ENCODE results near the gene AMBRA1. TPM values are rescaled to one million over a fixed set of nuclear protein-coding genes. Genes with fewer than 3 reads are reported as not detected.

AMBRA1 gene
- total RNA-seq, 2 donors from 2014 or later = 35.2 to 42.2 TPM

DNA sequence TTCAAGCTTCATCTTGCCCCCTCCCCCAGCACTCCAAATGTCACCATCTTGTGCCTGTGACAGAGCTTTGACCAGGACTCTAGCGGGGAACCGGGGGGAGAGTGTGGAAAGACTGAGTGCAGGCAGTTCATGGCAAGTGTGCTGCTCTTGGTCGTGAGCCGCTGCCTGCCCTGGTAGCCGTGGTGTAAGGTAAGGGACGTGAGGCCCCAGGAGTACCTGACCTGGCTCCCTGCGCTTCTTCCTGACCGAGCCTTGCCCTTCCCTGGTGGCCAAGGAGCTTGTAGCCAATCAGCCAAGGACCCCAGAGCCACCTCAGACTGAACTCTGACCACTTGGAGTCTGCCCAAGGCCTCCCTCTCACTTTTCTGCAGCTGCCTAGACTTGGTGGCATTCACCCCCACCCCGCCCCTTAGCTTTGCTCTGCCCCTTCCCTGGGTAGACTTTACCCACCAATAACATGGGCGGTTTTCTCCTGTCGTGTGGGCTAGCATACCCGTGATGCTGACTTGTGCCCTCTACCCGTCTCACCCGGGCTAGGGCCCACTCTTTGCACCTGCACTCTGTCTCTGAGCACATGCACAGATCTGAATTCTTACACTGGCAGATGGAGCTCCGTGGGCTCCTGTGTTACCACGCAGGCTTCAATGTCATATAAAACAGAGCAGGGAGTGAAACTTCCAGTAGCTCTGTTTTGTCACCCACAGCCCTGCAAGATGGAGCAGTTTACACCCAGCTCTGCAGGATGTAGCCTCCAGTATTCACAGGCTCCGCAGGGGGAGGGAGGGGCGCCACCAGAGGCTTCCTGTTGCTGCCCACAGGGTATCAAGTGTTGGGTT is 245.0 kb downstream of the AMBRA1 start:
- peak overlapping the region; percentile 93 for H3K4me3 ChIP-seq
- no peak for TF ChIP-seq CTCF (IDR thresholded peaks at IDR 0.05)
- DNase-seq (ENCODE audit: low spot score) (no peak), ATAC-seq (ENCODE audit: insufficient number of reproducible peaks, low FRiP score, low read depth) (no peak)
- no peak overlapping the region for H3K27ac ChIP-seq
- H3K4me1 ChIP-seq (ENCODE audit: control insufficient read depth in 1 of 2, low read depth in 2 of 2) = peaks cover 13 to 21% of the 10 kb centered on the region in 2 donors
- no peaks in the 10 kb centered on the region for H3K36me3 ChIP-seq
- no peaks in the 10 kb centered on the region for H3K27me3 ChIP-seq (replicated peaks; ENCODE audit: insufficient read depth)
- H3K9me3 ChIP-seq = no peaks in the 10 kb centered on the region

GRCh38 chr11:46347637-46348311 is 246.0 kb downstream of the AMBRA1 start:
- peaks cover 13 to 21% of the 10 kb centered on the region in 2 donors for H3K4me1 ChIP-seq (ENCODE audit: control insufficient read depth in 1 of 2, low read depth in 2 of 2)

GRCh38 chr11:46346886-46347636 is 246.8 kb downstream of the AMBRA1 start, which contains the start of gene DGKZ:
Gene DGKZ (plus strand): TSS chr11:46347463. CDS start chr11:46347660, 197 bp downstream.
- DNase-seq (ENCODE audit: low spot score) (no peak), ATAC-seq (ENCODE audit: insufficient number of reproducible peaks, low FRiP score, low read depth) (peak; percentile 91)
- TF ChIP-seq CTCF (IDR thresholded peaks at IDR 0.05) = peak; percentile 68
- no peak within 1 kb of the TSS for H3K27ac ChIP-seq
- no peaks in the 10 kb centered on the region for H3K27me3 ChIP-seq (replicated peaks; ENCODE audit: insufficient read depth)
- H3K9me3 ChIP-seq = no peaks in the 10 kb centered on the region
- H3K36me3 ChIP-seq = no peaks in the 10 kb centered on the region
- peaks cover 13 to 21% of the 10 kb centered on the region in 2 donors for H3K4me1 ChIP-seq (ENCODE audit: control insufficient read depth in 1 of 2, low read depth in 2 of 2)
- peak within 1 kb of the TSS; percentile 93 for H3K4me3 ChIP-seq

More at GRCh38 chr11:46347637-46348311, 246.0 kb downstream of the AMBRA1 start:
- Histone ChIP-seq H3K27me3 (replicated peaks; ENCODE audit: insufficient read depth) (no peaks in the 10 kb centered on the region), H3K4me3 (peak overlapping the region; percentile 93), H3K9me3 (no peaks in the 10 kb centered on the region), H3K36me3 (no peaks in the 10 kb centered on the region), H3K27ac (no peak overlapping the region)
- ATAC-seq (ENCODE audit: insufficient number of reproducible peaks, low FRiP score, low read depth) (no peak), DNase-seq (ENCODE audit: low spot score) (no peak)
- no peak for TF ChIP-seq CTCF (IDR thresholded peaks at IDR 0.05)

Other genes starting within 250 kb of the AMBRA1 start
- gene DGKZ, start 246.6 kb downstream of the AMBRA1 start, total RNA-seq = 10 to 100 TPM; 40.6 to 68.2 TPM
- gene MDK, start 212.4 kb downstream of the AMBRA1 start, total RNA-seq = 10 to 100 TPM; 13.5 to 21.0 TPM
- gene CHRM4, start 202.2 kb downstream of the AMBRA1 start, total RNA-seq = 1 to 10 TPM in 1 of 2 donors, not detected in 1; 1.8 TPM
- 1 to 10 TPM in 1 of 2 donors, not detected in 1; 1.1 TPM for gene HARBI1, start 23.2 kb upstream of the AMBRA1 start, total RNA-seq
- gene ATG13, start 23.5 kb upstream of the AMBRA1 start, total RNA-seq = 100 to 1,000 TPM; 121 to 144 TPM
- 100 to 1,000 TPM; 106 to 159 TPM for gene ARHGAP1, start 106.6 kb upstream of the AMBRA1 start, total RNA-seq
- 10 to 100 TPM in 1 of 2 donors, 1 to 10 TPM in 1; 5.9 to 11.9 TPM for gene ZNF408, start 107.0 kb upstream of the AMBRA1 start, total RNA-seq
- gene F2, start 125.2 kb upstream of the AMBRA1 start, total RNA-seq = not detected